GM21360 (cell line): ENCODE measurements around the gene EXOC6B.
"Not testable (repeated sequence)": the region's sequence is repeated elsewhere in the genome, so short reads cannot be mapped to it uniquely, and the experiment has no call there.

ENCODE experiments used
- ATAC-seq: cut with Tn5 transposase; IDR thresholded peaks from one replicate; pipeline ENCODE4 v1.9.1; 2021; ENCODE audit warnings: mild to moderate bottlenecking, moderate library complexity; ENCODE audit not compliant: unreplicated experiment

The EXOC6B gene

DNA sequence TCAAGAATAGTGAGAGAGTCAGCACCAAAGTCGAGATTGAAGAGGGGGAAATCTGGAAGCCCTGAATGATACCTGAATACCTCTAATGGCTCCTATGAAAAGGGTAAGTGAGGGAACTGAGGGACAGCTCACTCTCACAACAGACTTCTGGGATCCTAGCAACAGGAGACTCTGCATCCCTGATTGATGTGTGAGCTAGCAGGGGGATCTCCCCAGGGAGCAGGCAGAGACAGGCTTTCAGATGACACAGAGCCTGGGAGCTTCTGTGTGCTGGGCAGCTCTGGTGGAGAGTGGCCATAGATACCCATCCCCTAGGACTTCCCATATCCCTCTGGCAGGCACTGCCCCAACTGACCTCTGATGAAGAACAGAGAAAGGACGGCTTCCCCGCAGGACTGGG is 206.2 kb downstream of the EXOC6B start:
- no peak for ATAC-seq

- no peak for ATAC-seq
Observed at GRCh38 chr2:72613931-72614330, 211.9 kb downstream of the EXOC6B start.

DNA sequence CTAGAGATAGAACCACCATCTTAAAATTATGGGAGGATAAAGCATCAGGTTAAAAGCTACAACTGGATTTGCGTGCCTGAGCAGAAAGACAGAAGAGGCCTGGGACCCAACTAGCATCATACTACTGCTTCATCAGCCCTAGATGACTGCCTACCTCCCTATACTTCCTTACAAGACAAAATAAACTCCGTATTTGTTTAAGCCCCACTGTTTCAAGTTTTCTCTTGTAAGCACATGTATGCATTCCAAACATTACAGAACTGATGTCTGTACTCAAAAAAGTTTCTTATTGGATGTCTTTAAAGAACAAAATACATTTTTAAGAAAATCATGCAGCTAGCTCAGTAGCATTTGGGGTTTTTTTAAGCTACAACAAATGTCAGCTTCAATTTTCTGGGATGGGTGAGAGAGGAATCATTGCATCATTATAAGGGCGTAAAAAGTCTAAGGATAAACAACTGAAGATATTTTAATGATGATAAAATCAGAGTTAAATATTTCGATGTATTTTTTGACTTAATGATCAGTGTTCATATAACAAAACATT is 213.1 kb downstream of the EXOC6B start:
- no peak for ATAC-seq

GRCh38 chr2:72607189-72607588 is 218.6 kb downstream of the EXOC6B start:
- ATAC-seq = no peak

GRCh38 chr2:72605836-72606442 is 219.9 kb downstream of the EXOC6B start:
- ATAC-seq = no peak

- no peak for ATAC-seq
Observed at GRCh38 chr2:72604468-72604867, 221.4 kb downstream of the EXOC6B start.

- ATAC-seq = no peak
Observed at GRCh38 chr2:72603481-72603880, 222.4 kb downstream of the EXOC6B start.

GRCh38 chr2:72602711-72603110 is 223.1 kb downstream of the EXOC6B start:
- no peak for ATAC-seq

DNA sequence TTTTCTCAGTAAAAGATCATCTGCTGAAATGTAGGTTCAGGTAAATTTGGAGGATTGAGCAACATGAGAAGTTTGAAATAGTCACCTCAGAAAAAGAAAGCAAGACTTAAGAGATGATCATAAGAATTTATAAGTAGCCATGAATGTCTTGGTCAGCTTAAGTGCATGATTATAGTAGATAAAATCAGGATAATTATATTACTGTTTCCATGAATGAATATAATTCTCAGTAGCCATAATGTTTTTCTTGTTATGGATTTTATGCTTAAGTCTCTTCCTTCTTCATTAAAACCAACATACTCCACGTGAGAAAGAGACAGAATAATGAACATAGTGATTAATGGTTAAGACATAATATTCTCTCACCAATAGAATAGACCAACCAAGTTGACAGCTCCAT is 223.7 kb downstream of the EXOC6B start:
- no peak for ATAC-seq

GRCh38 chr2:72583836-72584235 is 242.0 kb downstream of the EXOC6B start:
- ATAC-seq = not testable (repeated sequence)

- no peak for ATAC-seq
Observed at GRCh38 chr2:72583376-72583775, 242.5 kb downstream of the EXOC6B start.

- no peak for ATAC-seq
Observed at GRCh38 chr2:72581560-72582181, 244.2 kb downstream of the EXOC6B start.

DNA sequence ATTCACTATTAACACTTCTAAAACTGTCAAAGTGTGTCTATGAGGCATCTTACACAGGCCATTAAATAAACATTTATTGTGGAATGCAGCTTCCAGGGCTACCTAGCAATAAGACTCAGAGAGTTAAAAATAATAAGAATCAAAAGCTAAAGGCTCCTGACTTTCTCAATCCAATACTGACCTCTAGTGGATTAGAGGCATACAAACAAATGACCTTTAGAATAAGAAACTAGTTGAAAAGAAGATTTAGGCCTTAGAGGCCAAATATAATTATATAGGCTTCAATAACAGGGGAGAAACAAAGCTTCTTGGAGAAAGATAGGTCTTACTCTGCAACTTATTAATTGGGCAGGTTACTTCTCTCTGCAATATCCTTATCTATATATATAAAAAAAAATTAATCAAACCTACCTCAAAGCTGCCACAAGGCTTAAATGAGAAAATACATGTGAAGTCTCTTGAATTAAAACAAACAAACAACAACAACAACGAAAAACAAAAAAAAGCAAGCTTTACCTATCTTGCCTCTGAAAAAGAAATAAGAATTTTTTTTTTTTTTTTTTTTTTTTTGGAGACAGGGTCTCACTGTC is 246.1 kb downstream of the EXOC6B start:
- ATAC-seq = no peak

GRCh38 chr2:72576861-72577260 is 249.0 kb downstream of the EXOC6B start:
- no peak for ATAC-seq

DNA sequence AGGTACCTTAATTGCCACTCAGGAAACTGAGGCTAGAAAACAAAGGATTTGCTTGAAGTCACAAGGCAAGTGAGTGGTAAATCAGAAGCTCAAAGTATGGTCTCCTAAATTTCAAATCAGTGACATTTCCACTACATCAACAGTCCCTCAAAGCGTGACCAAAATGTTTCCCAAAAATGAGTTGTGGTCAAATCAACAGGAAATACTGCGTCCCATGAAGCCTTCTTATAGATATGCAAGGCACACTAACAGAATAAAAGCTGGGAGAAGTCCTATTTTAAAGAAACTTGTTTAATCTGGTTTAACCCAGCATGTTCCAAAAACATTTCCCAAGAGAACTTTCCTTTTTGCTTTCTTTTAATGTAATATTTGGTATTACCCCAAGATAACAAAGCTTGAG is 249.4 kb downstream of the EXOC6B start:
- ATAC-seq = no peak

DNA sequence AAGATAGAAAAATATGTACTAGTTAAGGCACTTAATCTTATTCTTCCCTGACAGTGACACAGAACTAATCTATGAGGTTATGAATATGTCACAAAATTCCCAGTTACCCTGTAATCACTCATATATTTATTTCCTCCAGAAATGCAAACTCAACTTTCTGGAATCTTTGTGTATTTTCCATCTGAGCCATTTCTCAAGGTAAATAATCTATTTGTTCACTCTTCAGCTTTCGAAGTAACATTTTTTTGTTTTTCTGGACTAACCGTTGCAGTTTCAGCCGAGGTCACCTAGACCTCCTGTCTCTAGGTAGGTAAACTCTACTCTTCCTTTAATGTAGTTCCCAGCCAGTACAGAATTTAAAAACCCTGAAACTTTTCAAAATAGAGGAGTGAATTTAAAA is 250.9 kb downstream of the EXOC6B start:
- ATAC-seq = no peak

DNA sequence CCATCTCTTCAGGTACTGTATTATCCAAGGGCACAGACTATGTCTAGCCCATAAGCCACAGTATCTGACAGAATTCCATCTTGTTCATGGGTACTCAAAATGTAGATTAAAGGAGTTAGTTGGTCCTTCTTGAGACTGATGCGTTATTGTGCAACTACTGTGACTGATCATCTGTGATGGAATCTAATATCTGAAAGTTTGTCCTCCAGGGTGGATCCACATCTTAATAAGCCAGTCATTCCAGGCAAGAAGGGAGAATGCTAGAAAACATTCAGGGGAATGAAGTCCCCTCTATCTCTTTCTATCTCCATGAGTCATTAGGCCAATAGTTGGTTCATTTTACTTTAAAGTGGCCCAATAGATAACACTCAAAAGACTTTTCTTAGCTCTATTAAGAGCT is 252.6 kb downstream of the EXOC6B start:
- no peak for ATAC-seq

DNA sequence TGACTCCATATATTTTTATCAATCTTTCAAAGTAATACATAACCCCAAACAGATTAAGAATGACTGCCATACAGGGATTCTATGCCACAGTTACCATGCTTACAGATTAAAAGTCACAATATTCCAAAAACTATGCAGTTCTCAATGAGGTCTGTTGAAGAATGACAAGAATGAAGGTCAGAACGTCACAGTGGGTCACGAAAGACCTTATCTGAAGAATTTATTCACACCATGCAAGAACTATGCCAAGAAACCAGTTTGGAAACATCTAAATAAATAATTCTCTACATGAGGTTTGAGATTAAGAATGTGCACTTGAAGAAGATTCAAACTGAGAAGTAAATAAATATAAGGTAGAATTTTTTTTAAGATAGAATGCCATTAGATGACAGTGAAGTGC is 253.3 kb downstream of the EXOC6B start:
- no peak for ATAC-seq

DNA sequence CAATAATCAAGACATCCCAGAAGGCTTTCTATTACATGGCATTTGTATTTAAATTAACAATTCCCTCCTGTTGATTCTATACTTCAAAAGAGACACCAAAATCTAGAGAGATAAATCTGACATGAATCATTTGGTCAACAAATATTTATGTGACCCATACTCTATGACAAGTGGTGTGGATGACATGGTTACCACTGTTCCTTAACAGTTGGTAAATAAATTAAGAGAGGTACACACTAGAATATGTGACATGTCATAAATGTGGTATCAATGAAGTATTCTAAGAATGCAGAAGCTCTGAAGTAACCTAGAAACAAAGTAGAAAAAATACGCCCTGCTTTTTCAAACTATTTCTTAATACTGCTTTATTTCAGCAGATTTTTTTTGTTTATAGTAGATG is 255.4 kb downstream of the EXOC6B start:
- ATAC-seq = no peak

GRCh38 chr2:72562451-72563153 is 263.2 kb downstream of the EXOC6B start:
- no peak for ATAC-seq

- no peak for ATAC-seq
Observed at GRCh38 chr2:72561621-72562318, 264.1 kb downstream of the EXOC6B start.
